Measurements from ENCODE around the gene TMEM266. TPM values are rescaled to one million over a fixed set of nuclear protein-coding genes. Genes with fewer than 3 reads are reported as not detected.

TMEM266 gene
- total and polyA plus RNA-seq, 4 experiments from 2014 or later = not detected

DNA sequence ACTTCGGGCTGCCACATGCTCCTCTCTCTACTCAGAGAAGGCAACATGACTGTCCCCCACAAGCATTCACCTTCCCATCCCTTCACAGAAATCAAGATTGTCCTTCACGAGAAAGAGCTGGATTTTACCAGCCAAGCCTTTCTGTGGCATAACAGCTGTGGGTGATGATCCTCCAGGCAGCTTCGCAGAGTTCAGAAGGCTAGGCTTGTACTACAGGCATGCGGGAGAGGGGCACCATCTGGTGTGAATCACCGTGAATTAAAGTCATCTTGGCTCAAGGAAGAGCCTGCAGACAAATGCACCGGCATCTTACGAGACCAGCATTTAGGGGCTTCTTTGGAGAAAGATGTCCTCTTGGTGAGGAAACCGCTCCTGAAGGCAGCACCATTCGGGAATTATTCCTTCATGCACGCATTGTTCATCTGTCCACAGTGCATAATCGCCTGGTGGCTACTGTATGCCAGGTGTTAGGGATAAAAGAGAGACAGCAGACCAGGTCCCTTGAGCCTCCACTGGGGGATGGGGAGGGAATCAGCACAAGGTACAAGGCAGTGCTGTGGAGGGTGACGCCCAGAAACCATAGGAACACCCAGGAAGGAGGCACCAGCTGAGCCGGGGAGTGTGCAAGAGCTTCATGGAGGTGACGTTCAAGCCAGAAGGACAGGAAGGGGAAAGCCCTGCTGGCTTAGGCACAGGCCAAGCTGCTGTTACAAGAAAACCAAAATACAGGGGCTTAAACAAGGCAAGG, 108.6 kb downstream of the TMEM266 start:
- POLR2A ChIA-PET (ENCODE audit: partially characterized antibody) = no interaction called here
- Mint-ChIP-seq H3K9me3 (no peaks in the 10 kb centered on the region), H3K4me1 (no peaks in the 10 kb centered on the region), H3K27ac (no peak overlapping the region), H3K4me3 (no peak overlapping the region), H3K27me3 (peaks cover 0 to 4% of the 10 kb centered on the region in 2 donors), H3K36me3 (no peaks in the 10 kb centered on the region)
- CTCF ChIA-PET (ENCODE audit: partially characterized antibody) = no interaction called here
- no peak overlapping the region for H3K27ac ChIP-seq (ENCODE audit: low read depth, low read length)
- intact Hi-C loops (cut with micrococcal nuclease) = no loop called here
- H3K27me3 ChIP-seq (ENCODE audit: insufficient read depth, low read length) = no peaks in the 10 kb centered on the region
- H3K4me3 ChIP-seq (ENCODE audit: low read length in 2 of 2) = no peak overlapping the region
- no peak for DNase-seq
- no peaks in the 10 kb centered on the region for H3K4me1 ChIP-seq (ENCODE audit: insufficient read depth, low read length)
- no peaks in the 10 kb centered on the region for H3K9me3 ChIP-seq (ENCODE audit: control insufficient read depth in 1 of 2, low read length in 2 of 2)
- no peaks in the 10 kb centered on the region for H3K36me3 ChIP-seq (ENCODE audit: insufficient read depth, low read length)

DNA sequence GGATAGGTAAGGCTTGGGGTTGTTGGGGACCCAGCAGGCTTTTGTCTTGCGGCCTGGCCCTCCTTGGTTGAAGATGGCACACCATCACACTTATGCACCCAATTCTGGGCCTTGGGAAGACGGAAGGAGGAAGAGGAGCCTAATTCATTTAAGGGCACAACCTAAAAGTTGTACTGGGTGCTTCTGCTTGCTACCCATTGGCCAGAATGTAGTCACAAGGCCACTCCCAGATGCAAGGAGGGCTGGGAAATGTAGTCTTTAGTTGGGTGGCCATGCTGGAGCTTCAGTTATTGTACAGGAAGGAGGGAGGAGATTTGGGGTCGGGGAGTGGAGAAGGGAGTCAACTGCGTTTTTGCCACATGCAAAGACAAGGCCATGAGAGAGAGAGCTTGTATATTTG, 109.2 kb downstream of the TMEM266 start:
- intact Hi-C loops (cut with micrococcal nuclease) = no loop called here

DNA sequence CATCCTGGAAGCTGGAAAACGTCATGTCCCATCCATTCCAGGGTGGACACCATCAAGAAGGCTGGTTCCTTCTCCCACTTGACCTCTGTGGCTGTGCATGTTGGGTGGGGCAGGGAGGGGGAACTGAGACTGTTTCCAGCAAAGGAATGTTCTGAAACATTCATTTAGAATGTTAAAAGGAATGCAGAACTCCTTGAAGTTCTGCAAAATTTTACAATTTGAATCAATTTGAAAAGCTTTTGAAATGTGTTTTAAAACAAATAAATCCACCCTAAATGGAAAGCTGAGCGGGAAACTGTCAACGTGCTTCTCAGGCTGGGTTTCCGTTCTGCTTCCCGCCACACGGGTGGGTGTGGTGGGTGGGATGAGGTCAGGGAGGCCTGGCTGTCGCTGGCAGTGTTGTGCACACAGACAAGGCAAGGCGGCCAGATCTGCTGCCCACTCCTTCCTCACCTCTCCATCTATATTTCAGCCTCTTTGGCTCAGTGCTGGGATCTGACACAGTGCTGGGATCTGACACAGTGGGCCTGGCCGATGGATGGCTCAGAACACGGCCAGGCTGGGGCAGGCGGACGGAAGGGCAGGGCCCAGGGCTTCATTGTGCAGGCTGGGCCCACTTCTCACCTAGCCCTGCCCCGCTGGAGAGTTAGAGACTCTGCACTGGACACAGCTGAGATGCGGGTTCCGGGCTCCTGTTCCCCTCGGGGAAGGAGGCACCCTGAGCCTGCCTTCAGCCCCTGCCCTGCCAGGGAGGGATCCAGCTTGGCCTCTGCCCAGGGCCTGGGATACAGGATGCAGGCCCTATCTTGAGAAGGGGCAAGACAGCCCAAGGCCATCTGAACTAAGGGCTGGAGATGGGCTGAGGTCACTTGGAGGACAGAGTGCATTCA, 110.4 kb downstream of the TMEM266 start:
- H3K9me3 ChIP-seq (ENCODE audit: control insufficient read depth in 1 of 2, low read length in 2 of 2) = no peaks in the 10 kb centered on the region
- CTCF ChIA-PET (ENCODE audit: partially characterized antibody) = interaction anchor here (1.1 kb wide), 1 partner anchor 18 kb away, joined by 3 read pairs; no protein-coding TSS in a partner anchor

More for the DNA sequence above, 109.2 kb downstream of the TMEM266 start:
- Mint-ChIP-seq H3K27ac (no peak overlapping the region), H3K27me3 (peaks cover 0 to 4% of the 10 kb centered on the region in 2 donors), H3K4me1 (no peaks in the 10 kb centered on the region), H3K9me3 (no peaks in the 10 kb centered on the region), H3K4me3 (no peak overlapping the region), H3K36me3 (no peaks in the 10 kb centered on the region)
- no peak overlapping the region for H3K27ac ChIP-seq (ENCODE audit: low read depth, low read length)
- CTCF ChIA-PET (ENCODE audit: partially characterized antibody) = no interaction called here
- H3K36me3 ChIP-seq (ENCODE audit: insufficient read depth, low read length) = no peaks in the 10 kb centered on the region
- no peaks in the 10 kb centered on the region for H3K9me3 ChIP-seq (ENCODE audit: control insufficient read depth in 1 of 2, low read length in 2 of 2)
- no peaks in the 10 kb centered on the region for H3K27me3 ChIP-seq (ENCODE audit: insufficient read depth, low read length)
- DNase-seq = no peak
- H3K4me1 ChIP-seq (ENCODE audit: insufficient read depth, low read length) = no peaks in the 10 kb centered on the region
- no peak overlapping the region for H3K4me3 ChIP-seq (ENCODE audit: low read length in 2 of 2)
- POLR2A ChIA-PET (ENCODE audit: partially characterized antibody) = no interaction called here

DNA sequence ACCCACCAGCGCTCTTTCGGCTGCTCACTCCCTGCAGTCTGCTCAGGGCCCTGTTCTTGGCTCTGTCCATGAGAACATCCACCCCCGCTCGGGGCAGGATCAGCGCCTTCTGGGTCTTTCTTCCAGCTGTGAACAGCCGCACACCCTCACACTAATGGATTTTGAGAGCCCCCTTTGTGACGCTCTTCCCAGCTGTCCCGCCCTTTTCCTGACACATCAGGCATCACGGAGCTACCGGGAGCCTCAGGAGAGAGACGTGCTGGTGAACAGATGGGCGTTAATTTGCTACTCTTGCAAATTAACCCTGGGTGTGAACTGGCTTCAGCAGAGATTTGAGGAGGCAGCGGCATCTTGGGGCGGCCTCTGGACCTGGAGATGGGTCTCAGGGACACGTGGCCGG, 113.0 kb downstream of the TMEM266 start:
- Mint-ChIP-seq H3K4me1 (no peaks in the 10 kb centered on the region), H3K27ac (no peak overlapping the region), H3K4me3 (no peak overlapping the region), H3K27me3 (peaks cover 8 to 14% of the 10 kb centered on the region in 2 donors), H3K36me3 (no peaks in the 10 kb centered on the region), H3K9me3 (no peaks in the 10 kb centered on the region)
- no peaks in the 10 kb centered on the region for H3K27me3 ChIP-seq (ENCODE audit: insufficient read depth, low read length)
- DNase-seq = no peak
- ChIA-PET CTCF (ENCODE audit: partially characterized antibody) (no interaction called here), POLR2A (ENCODE audit: partially characterized antibody) (no interaction called here)
- no peaks in the 10 kb centered on the region for H3K36me3 ChIP-seq (ENCODE audit: insufficient read depth, low read length)
- no peak overlapping the region for H3K4me3 ChIP-seq (ENCODE audit: low read length in 2 of 2)
- no peaks in the 10 kb centered on the region for H3K4me1 ChIP-seq (ENCODE audit: insufficient read depth, low read length)
- H3K9me3 ChIP-seq (ENCODE audit: control insufficient read depth in 1 of 2, low read length in 2 of 2) = no peaks in the 10 kb centered on the region
- H3K27ac ChIP-seq (ENCODE audit: low read depth, low read length) = no peak overlapping the region
- intact Hi-C loops (cut with micrococcal nuclease) = no loop called here

More for the DNA sequence above, 110.4 kb downstream of the TMEM266 start:
- no peak overlapping the region for H3K27ac ChIP-seq (ENCODE audit: low read depth, low read length)
- no peaks in the 10 kb centered on the region for H3K27me3 ChIP-seq (ENCODE audit: insufficient read depth, low read length)
- Mint-ChIP-seq H3K4me1 (no peaks in the 10 kb centered on the region), H3K27me3 (peaks cover 3 to 4% of the 10 kb centered on the region in 2 donors), H3K9me3 (no peaks in the 10 kb centered on the region), H3K36me3 (no peaks in the 10 kb centered on the region), H3K27ac (no peak overlapping the region), H3K4me3 (no peak overlapping the region)
- intact Hi-C loops (cut with micrococcal nuclease) = no loop called here
- no peaks in the 10 kb centered on the region for H3K4me1 ChIP-seq (ENCODE audit: insufficient read depth, low read length)
- DNase-seq = no peak
- POLR2A ChIA-PET (ENCODE audit: partially characterized antibody) = no interaction called here
- no peak overlapping the region for H3K4me3 ChIP-seq (ENCODE audit: low read length in 2 of 2)
- no peaks in the 10 kb centered on the region for H3K36me3 ChIP-seq (ENCODE audit: insufficient read depth, low read length)

DNA sequence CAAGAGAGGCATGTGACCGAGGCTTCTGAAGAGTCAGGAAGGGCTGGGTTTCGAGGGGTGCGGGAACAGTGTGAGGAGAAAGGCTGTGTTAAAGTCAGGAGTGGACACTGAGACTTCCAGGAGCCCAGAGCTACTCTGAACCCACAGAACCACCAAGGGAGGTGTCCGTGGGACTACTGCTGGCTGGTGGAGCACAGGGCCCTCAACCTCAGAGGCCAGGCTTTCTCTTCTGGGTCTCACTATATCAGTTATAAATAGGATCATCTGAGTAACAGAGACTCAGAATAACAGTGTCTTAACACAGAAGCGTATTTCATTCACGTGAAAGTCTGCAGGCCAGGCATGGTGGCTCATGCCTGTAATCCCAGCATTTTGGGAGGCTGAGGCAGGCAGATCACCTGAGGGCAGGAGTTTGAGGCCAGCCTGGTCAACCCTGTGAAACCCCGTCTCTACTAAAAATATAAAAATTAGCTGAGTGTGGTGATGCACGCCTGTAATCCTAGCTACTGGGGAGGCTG, 113.6 kb downstream of the TMEM266 start:
- no peaks in the 10 kb centered on the region for H3K9me3 Mint-ChIP-seq

GRCh38 chr15:76174654-76175053, 114.9 kb downstream of the TMEM266 start:
- ChIA-PET CTCF (ENCODE audit: partially characterized antibody) (no interaction called here), POLR2A (ENCODE audit: partially characterized antibody) (no interaction called here)
- H3K27me3 Mint-ChIP-seq = peaks cover 10 to 26% of the 10 kb centered on the region in 2 donors
- no peak overlapping the region for H3K27ac ChIP-seq (ENCODE audit: low read depth, low read length)
- H3K27ac Mint-ChIP-seq = no peak overlapping the region
- H3K4me3 ChIP-seq (ENCODE audit: low read length in 2 of 2) = no peak overlapping the region
- intact Hi-C loops (cut with micrococcal nuclease) = no loop called here
- H3K4me1 Mint-ChIP-seq = no peaks in the 10 kb centered on the region
- H3K36me3 ChIP-seq (ENCODE audit: insufficient read depth, low read length) = no peaks in the 10 kb centered on the region
- H3K9me3 ChIP-seq (ENCODE audit: control insufficient read depth in 1 of 2, low read length in 2 of 2) = no peaks in the 10 kb centered on the region
- no peak overlapping the region for H3K4me3 Mint-ChIP-seq
- H3K36me3 Mint-ChIP-seq = no peaks in the 10 kb centered on the region
- DNase-seq = no peak
- no peaks in the 10 kb centered on the region for H3K4me1 ChIP-seq (ENCODE audit: insufficient read depth, low read length)
- no peaks in the 10 kb centered on the region for H3K27me3 ChIP-seq (ENCODE audit: insufficient read depth, low read length)
- H3K9me3 Mint-ChIP-seq = no peaks in the 10 kb centered on the region

More for the DNA sequence above, 113.6 kb downstream of the TMEM266 start:
- Histone ChIP-seq H3K27ac (ENCODE audit: low read depth, low read length) (no peak overlapping the region), H3K27me3 (ENCODE audit: insufficient read depth, low read length) (no peaks in the 10 kb centered on the region), H3K4me3 (ENCODE audit: low read length in 2 of 2) (no peak overlapping the region), H3K4me1 (ENCODE audit: insufficient read depth, low read length) (no peaks in the 10 kb centered on the region), H3K36me3 (ENCODE audit: insufficient read depth, low read length) (no peaks in the 10 kb centered on the region), H3K9me3 (ENCODE audit: control insufficient read depth in 1 of 2, low read length in 2 of 2) (no peaks in the 10 kb centered on the region)
- Mint-ChIP-seq H3K27ac (no peak overlapping the region), H3K4me3 (no peak overlapping the region), H3K27me3 (peaks cover 10 to 18% of the 10 kb centered on the region in 2 donors), H3K4me1 (no peaks in the 10 kb centered on the region), H3K36me3 (no peaks in the 10 kb centered on the region)
- CTCF ChIA-PET (ENCODE audit: partially characterized antibody) = no interaction called here
- DNase-seq = no peak
- intact Hi-C loops (cut with micrococcal nuclease) = no loop called here
- POLR2A ChIA-PET (ENCODE audit: partially characterized antibody) = no interaction called here

DNA sequence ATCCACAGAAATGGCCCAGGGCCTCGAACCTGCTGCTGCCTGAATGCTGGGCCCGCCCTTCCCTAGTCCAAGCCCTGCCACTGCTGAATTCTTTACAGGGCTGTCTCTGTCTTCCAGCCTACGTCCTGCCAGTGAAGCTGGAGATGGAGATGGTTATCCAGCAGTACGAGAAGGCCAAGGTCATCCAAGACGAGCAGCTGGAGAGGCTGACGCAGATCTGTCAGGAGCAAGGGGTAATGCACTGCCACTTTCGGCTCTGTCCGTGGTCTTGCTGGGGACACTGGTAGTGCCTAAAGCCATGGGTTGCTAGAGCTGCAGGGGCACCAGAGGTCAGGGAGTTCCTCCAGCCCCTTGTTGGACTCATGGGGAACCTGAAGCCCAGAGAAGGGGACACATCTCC, 115.7 kb downstream of the TMEM266 start:
- intact Hi-C loops (cut with micrococcal nuclease) = no loop called here
- DNase-seq = no peak
- no peak overlapping the region for H3K27ac Mint-ChIP-seq
- Histone ChIP-seq H3K27ac (ENCODE audit: low read depth, low read length) (no peak overlapping the region), H3K4me1 (ENCODE audit: insufficient read depth, low read length) (no peaks in the 10 kb centered on the region), H3K27me3 (ENCODE audit: insufficient read depth, low read length) (no peaks in the 10 kb centered on the region), H3K36me3 (ENCODE audit: insufficient read depth, low read length) (no peaks in the 10 kb centered on the region), H3K4me3 (ENCODE audit: low read length in 2 of 2) (no peak overlapping the region), H3K9me3 (ENCODE audit: control insufficient read depth in 1 of 2, low read length in 2 of 2) (no peaks in the 10 kb centered on the region)
- H3K36me3 Mint-ChIP-seq = no peaks in the 10 kb centered on the region
- no peaks in the 10 kb centered on the region for H3K9me3 Mint-ChIP-seq
- H3K27me3 Mint-ChIP-seq = peaks cover 10 to 27% of the 10 kb centered on the region in 2 donors
- POLR2A ChIA-PET (ENCODE audit: partially characterized antibody) = no interaction called here
- H3K4me3 Mint-ChIP-seq = no peak overlapping the region
- H3K4me1 Mint-ChIP-seq = no peaks in the 10 kb centered on the region
- CTCF ChIA-PET (ENCODE audit: partially characterized antibody) = no interaction called here
